GM21786 (cell line): ENCODE data around the gene WRAP53.

Source experiments
- ATAC-seq: cut with Tn5 transposase; IDR thresholded peaks from one replicate; pipeline ENCODE4 v1.9.1; 2021; ENCODE audit not compliant: unreplicated experiment

WRAP53 gene

DNA sequence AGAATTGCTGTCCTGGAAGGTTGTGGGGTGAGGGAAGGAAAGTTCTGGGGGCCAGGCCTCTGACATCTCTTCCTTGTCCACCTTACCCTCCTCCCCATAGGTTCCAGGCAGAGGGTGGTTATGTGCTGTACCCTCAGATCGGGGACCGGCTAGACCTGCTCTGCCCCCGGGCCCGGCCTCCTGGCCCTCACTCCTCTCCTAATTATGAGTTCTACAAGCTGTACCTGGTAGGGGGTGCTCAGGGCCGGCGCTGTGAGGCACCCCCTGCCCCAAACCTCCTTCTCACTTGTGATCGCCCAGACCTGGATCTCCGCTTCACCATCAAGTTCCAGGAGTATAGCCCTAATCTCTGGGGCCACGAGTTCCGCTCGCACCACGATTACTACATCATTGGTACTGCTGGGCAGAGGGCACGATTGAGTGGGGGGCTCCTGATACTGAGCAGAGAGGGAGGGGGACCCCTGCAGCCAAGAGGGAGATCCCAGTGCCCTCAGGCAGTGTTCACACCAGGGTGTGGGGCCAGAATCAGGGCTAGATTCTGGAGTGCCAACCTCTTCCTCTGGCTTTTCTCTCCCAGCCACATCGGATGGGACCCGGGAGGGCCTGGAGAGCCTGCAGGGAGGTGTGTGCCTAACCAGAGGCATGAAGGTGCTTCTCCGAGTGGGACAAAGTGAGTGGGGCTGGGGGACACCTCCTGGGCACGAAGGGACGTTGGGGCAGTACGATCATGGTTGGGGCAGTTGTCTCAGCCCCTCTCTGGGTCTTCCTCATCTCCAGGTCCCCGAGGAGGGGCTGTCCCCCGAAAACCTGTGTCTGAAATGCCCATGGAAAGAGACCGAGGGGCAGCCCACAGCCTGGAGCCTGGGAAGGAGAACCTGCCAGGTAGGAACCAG is 19.8 kb downstream of the WRAP53 start:
- no peak for ATAC-seq

DNA sequence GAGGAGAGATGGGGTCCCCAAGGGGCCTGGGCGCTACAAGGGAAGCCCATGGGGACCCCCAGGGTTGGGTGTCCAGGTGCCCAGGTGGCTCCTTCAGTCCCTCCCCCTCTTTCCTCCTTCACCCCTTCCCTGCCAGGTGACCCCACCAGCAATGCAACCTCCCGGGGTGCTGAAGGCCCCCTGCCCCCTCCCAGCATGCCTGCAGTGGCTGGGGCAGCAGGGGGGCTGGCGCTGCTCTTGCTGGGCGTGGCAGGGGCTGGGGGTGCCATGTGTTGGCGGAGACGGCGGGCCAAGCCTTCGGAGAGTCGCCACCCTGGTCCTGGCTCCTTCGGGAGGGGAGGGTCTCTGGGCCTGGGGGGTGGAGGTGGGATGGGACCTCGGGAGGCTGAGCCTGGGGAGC is 20.8 kb downstream of the WRAP53 start:
- ATAC-seq = no peak

- ATAC-seq = no peak
Measured at GRCh38 chr17:7710301-7710700, 22.0 kb downstream of the WRAP53 start.

DNA sequence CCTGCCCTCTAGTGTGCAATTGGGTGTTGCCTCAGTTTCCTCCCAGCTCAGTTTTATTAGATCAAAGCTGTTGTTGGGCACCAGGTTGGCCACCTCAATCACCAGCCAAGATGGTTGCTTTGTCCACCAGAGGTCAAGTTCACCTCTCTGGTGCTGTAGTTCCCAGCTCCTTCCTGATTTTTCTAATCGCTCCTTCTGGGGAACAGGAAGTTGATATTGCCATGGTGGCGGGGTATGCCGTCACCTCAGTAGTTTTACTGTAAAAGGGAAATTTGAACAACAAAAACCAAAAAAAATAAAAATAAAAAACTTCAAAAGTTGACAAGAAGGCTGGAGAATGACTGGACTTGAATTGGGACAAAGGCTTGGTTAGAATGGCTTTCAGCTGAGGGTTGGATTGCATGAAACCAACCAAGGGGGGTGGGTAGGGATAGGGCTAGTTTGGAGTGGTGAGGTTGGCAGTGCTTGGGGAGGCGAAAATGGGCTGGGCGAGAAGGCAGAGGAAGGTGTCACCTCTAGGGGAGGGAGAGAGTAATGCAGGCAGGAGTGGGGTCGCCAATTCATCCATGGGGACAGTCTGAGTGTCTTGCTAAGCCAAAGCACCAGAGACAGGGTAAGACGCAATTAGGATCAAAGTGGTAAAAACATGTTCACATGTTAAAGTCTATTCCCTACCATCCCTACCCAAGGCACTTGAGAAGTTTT is 22.9 kb downstream of the WRAP53 start:
- ATAC-seq = no peak

- no peak for ATAC-seq
Measured at GRCh38 chr17:7712111-7712771, 24.0 kb downstream of the WRAP53 start.

GRCh38 chr17:7713782-7714181 is 25.5 kb downstream of the WRAP53 start:
- ATAC-seq = no peak

DNA sequence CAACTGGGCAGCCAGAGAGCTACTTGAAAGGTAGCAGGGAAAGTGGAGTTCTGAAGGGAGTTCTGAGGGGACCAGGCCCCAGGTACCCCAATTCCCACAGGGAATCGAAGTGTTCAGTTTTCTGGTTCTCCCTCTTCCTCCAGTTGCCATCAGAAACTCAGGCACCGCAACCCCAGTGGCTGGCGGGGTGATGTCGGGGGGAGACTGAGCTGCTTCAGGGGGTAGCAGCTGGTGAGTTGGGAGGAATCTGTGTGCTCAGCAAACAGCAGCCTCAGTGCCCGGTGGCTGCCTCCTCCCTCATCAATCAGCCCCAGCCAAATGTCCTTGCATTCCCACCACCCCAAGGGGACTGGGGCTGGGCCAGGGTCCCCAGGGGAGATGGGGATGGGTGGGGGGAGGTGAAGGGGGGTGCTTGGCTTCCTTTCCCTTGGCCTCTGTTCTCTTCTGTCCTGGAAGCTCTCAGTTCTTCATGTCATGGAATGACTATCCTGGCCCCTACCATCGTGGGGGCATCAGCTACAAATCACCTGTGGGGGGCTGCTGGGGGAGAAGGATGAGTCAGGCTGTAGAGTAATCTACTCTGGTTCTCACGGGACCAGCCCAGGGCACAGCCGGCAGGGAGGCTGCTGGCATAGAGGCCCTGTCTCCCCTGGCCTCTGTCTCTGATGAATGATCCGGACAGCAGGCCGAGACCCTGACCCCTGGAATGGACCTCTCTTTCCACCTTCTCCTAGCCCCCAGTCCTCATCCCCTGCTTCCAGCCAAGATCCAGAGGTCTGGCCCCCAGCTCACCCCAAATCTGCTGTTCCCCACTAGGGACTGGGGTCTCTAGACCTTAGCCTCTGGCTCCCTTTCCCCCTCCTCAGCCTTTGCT is 26.7 kb downstream of the WRAP53 start:
- ATAC-seq = no peak

- no peak for ATAC-seq
Measured at GRCh38 chr17:7715936-7716886, 27.9 kb downstream of the WRAP53 start.

GRCh38 chr17:7716901-7717755 is 28.9 kb downstream of the WRAP53 start, which contains the start of gene DNAH2:
TSS of gene DNAH2 (plus strand) at chr17:7717744. CDS start at chr17:7719735, 1,991 bp downstream.
- ATAC-seq = no peak

GRCh38 chr17:7717756-7718350 is 29.6 kb downstream of the WRAP53 start:
- ATAC-seq = no peak

DNA sequence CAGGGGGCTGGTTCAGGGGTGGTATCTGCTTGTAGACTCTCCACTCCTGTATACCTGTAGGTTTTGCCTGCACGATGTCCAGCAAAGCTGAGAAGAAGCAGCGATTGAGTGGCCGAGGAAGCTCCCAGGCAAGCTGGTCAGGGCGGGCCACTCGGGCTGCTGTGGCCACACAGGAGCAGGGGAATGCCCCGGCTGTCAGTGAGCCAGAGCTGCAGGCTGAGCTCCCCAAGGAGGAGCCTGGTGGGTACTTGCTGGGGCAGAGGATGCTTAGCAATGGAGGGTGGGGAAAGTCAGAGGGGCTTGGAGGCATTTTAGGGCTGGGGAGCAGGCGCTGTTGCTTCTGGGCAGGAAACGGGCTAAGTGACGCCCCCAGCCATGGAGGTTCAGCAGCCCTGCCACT is 31.4 kb downstream of the WRAP53 start:
- no peak for ATAC-seq

DNA sequence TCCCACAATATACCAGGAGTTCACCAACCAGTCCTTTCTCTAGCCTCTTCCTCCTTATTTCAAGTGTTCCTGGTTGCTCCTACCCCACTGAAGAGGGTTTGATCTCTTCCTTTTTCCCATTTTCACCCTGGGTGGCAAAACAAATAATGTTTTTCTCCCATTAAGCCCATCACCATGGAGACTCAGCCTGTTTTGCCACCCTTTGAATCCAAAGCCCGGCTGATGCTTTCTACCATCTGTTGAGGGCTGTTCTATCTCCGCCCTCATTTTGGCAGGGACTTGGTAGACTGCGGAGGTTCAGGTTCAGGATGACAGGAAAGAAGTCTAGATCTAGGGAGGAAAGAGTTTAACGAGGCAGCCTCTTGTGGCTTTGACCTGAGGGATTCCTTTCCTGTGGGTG is 31.8 kb downstream of the WRAP53 start:
- ATAC-seq = no peak

- ATAC-seq = no peak
Measured at GRCh38 chr17:7721612-7722011, 33.3 kb downstream of the WRAP53 start.

- ATAC-seq = no peak
Measured at GRCh38 chr17:7727886-7728285, 39.6 kb downstream of the WRAP53 start.

- no peak for ATAC-seq
Measured at GRCh38 chr17:7729816-7730215, 41.5 kb downstream of the WRAP53 start.

DNA sequence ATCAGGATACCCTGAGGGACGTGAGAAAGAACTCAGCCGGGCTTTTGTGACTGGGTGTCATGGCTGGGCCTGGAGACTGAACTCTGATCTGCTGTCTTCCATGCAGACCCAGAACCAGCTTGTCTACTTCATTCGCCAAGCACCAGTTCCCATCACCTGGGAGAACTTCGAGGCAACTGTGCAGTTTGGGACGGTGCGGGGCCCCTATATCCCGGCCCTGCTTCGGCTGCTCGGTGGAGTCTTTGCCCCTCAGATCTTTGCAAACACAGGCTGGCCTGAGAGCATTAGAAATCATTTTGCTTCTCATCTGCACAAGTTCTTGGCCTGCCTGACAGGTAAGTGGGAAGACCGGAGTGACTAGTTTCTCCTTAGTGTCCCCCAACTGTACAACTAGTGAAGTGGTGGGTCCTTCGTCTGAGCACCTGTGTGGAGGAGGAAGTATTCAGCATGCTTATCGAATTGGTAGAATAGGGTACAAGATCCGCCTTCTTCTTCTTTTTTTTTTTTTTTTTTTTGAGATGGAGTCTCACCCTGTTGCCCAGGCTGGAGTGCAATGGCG is 44.8 kb downstream of the WRAP53 start:
- ATAC-seq = no peak

- ATAC-seq = no peak
Measured at GRCh38 chr17:7737601-7738000, 49.3 kb downstream of the WRAP53 start.

GRCh38 chr17:7739746-7740145 is 51.5 kb downstream of the WRAP53 start:
- no peak for ATAC-seq
